ENCODE data around the gene VGLL4. TPM values are rescaled to one million over a fixed set of nuclear protein-coding genes. Genes with fewer than 3 reads are reported as not detected.
"Not testable (repeated sequence)": the region's sequence is repeated elsewhere in the genome, so short reads cannot be mapped to it uniquely, and the experiment has no call there.

VGLL4 gene
- total and polyA plus RNA-seq, 5 experiments from 2014 or later: 19.3 to 31.3 (median 25.7) TPM

DNA sequence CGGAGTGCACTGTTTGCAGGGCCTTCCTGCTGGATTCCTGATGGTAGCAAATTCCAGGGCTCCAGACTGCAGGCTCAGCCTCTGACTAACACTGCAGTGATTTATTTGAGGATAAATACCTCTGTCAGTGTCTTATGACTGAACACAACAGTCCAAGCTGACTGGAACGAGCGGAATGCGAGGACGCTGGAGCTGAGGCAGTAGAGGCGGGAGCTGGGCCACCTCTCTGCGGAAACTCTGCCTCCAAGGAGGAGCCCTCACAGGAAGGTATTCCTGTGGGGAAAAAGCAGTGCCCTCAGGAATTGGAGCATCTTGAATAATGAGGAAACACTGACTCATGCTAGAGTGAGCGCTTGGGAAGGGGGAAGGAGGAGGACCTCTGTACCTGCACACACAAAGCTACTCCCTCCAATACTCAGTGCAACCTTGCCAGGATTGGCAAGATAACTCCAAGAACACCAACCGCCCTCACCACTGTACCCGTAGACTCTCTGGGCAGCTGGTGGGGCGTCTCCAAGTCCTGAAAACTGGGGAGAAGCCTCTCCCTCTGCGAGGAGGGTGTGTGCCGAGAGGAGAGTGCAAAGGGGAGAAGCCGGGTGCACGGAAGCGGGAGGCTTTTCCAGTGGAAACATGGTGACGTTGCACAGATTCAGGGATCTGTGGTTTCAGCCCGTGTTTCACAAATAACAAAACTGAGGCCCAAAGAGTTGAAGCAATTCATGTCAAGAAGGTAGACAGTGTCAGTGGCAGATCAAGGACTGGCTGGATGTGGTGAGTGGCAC lies 43.0 kb downstream of the VGLL4 start:
- Mint-ChIP-seq H3K4me1 (peaks cover 20 to 45% (median 34%) of the 10 kb centered on the region in 4 donors), H3K9me3 (no peaks in the 10 kb centered on the region), H3K4me3 (no peak overlapping the region), H3K27me3 (no peaks in the 10 kb centered on the region), H3K27ac (peak overlapping the region in 4 of 10 donors; percentile 35 to 85 (median 69)), H3K36me3 (peaks cover 8 to 55% (median 41%) of the 10 kb centered on the region in 3 donors)
- no peak for DNase-seq
- POLR2A ChIA-PET: no interaction called here
- ATAC-seq: no peak

DNA sequence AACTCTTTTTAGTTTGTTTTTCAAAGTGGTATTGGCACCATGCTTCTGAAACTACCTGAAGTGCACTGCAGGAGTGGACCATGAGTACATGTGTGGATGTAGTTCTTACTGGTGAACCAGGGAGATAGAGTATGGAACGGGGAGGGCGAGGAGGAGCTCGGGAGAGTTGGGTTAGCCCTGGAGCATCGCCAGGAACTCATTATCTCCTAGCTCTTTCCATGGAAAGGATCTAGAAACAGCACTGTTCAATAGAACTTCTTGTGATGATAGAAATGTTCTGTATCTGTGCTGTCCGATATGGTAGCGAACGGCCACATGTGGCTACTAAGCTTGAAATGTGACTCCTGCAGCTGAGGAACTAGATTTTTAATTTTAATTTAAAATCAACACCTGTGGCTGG lies 47.3 kb downstream of the VGLL4 start:
- Mint-ChIP-seq H3K9me3 (no peaks in the 10 kb centered on the region), H3K27ac (no peak overlapping the region), H3K4me3 (no peak overlapping the region), H3K36me3 (peaks cover 8 to 67% (median 44%) of the 10 kb centered on the region in 3 donors), H3K27me3 (no peaks in the 10 kb centered on the region), H3K4me1 (peaks cover 25 to 44% (median 32%) of the 10 kb centered on the region in 4 donors)
- POLR2A ChIA-PET: no interaction called here
- DNase-seq (no peak), ATAC-seq (no peak)

DNA sequence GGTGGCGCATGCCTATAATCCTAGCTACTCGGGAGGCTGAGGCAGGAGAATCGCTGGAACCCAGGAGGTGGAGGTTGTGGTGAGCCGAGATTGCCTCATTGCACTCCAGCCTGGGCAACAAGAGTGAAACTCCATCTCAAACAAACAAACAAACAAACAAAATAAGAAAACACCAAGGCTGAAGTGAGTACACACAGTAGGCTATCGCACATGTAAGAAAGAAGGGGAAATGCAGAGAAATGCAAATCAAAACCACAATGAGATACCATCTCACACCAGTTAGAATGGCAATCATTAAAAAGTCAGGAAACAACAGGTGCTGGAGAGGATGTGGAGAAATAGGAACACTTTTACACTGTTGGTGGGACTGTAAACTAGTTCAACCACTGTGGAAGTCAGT lies 48.7 kb downstream of the VGLL4 start:
- DNase-seq, H3K9me3 Mint-ChIP-seq, POLR2A ChIA-PET, H3K27me3 Mint-ChIP-seq, ATAC-seq, H3K4me3 Mint-ChIP-seq: not testable (repeated sequence)
- peaks cover 26 to 53% (median 38%) of the 10 kb centered on the region in 4 donors for H3K4me1 Mint-ChIP-seq
- peak overlapping the region in 2 of 10 donors; percentile 33 to 63 for H3K27ac Mint-ChIP-seq
- H3K36me3 Mint-ChIP-seq: peaks cover 5 to 58% (median 30%) of the 10 kb centered on the region in 3 donors

DNA sequence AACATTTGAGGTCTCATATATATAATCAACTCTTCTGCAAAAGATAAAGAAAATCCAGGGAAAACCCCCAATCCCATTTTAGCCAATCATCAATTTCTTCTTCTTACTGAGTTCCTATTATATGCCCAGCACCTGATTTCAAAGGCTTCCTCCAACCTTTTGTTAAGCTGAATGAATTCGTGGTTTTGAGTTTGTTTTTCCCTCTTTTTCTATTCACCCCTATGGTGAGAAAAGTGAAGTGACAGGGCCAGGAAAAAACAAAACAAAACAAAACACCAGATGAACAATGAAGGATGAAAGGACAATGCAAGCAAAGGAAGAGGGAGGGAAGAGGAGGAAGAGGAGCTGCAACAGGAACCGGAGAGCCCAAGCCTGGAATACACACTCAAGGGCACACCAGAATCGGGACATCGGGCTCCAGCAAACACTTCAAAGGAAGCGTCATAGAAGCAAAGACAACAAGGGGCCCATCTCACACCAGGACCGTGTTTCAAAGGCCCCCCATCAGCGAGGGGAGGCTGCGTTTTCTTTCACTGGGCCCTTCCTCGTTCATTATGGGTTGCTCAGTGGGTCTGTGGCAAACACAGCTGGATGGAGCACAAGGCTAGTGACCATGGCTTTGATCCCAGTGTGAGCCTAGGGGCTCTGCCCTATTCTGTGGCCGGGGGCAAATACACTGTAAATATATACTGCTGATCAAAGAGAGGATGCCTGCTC lies 50.2 kb downstream of the VGLL4 start:
- ATAC-seq (no peak), DNase-seq (no peak)
- no peaks in the 10 kb centered on the region for H3K27me3 Mint-ChIP-seq
- peaks cover 3 to 50% (median 26%) of the 10 kb centered on the region in 3 donors for H3K36me3 Mint-ChIP-seq
- H3K4me3 Mint-ChIP-seq: peak overlapping the region in 1 of 10 donors; percentile 10
- peaks cover 32 to 65% (median 44%) of the 10 kb centered on the region in 4 donors for H3K4me1 Mint-ChIP-seq
- no peaks in the 10 kb centered on the region for H3K9me3 Mint-ChIP-seq
- peak overlapping the region in 5 of 10 donors; percentile 7 to 66 (median 40) for H3K27ac Mint-ChIP-seq
- POLR2A ChIA-PET: no interaction called here

DNA sequence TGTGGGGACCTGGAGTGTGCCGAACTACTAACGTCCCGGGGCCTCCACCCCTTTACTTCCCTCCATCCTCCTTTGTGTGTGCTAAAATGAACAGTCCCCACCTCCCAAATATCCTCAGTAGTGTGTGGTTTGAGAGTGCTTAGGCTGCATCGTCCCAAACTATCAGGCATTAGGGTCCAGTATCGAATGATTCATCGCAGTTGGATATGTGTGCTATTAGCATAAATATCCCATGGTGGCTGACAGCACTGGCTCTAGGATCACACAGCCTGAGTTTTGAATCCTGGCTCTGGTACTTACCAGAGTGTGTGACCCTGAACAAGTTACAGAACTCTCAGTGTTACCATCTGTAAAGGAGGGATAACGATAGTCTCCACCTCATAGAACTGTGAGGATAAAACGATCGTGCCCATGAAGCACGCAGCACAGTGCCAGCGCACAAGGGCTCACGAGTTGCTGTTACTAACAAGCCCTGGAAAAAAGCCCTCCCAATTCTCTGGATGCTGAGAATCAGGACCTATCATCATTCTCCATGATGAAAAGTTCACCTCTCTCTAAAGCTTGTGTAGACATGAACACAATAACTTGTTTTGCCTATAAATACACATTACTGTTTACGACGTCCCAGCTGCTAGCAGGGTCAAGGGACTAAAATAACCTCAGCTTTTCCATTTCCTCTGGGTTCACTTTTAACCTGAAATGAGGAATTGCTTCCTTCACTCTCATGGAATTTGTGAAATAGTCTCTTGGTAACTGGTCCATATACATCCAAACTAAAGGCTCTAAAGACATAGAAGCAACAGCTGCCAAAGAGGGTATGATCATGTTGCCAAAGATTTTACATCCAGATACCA lies 51.0 kb downstream of the VGLL4 start:
- Mint-ChIP-seq H3K27ac (peak overlapping the region in 7 of 10 donors; percentile 3 to 67 (median 58)), H3K4me1 (peaks cover 37 to 66% (median 50%) of the 10 kb centered on the region in 4 donors)

DNA sequence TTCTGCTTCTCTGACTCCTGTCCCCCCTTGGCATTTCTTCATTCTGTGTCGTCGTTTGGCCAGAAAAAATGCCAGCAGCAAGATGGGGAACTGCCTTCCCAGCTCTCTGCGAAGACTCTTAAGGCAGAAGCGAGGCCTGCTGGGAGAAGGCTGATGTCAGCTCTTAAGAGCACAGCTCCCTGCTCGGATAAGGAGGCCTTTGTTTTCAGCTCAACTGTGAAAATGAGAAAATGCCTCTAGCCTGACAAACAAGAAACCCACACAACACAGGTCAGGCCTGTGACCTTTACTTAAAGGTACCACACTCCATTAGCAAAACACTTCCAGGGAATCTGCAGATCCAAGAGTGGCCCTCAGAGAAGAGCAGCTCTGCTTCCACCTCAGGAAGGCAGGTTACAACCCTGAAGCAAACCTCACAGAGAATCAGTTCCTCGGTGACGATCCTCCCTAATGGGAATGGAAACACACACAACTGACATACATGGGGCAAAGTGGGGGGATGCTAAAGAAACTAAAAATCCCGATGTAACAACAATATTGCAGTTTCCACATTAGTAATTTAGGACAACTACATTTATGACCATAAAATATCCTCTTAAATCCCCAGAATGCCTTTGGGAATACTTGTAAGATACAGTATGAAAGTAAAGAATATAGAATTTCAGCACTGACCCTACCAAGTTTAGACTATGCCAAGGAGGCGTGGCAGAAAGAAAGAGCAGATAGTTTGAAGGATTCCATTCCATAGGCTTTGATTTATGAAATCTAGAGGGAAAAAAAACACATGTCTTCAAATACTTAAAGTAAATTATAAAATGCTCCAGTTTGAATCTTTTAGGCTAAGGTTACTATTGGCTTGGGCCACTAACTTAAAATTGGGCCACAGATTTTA lies 52.1 kb downstream of the VGLL4 start:
- H3K9me3 Mint-ChIP-seq: no peaks in the 10 kb centered on the region
- ATAC-seq (no peak), DNase-seq (no peak)
- H3K27me3 Mint-ChIP-seq: no peaks in the 10 kb centered on the region
- H3K4me1 Mint-ChIP-seq: peaks cover 39 to 73% (median 53%) of the 10 kb centered on the region in 4 donors
- POLR2A ChIA-PET: no interaction called here
- peaks cover 3 to 40% (median 22%) of the 10 kb centered on the region in 3 donors for H3K36me3 Mint-ChIP-seq
- peak overlapping the region in 5 of 10 donors; percentile 6 to 37 (median 11) for H3K27ac Mint-ChIP-seq
- H3K4me3 Mint-ChIP-seq: no peak overlapping the region

More for the DNA sequence above, 51.0 kb downstream of the VGLL4 start:
- peaks cover 3 to 42% (median 26%) of the 10 kb centered on the region in 3 donors for H3K36me3 Mint-ChIP-seq
- H3K9me3 Mint-ChIP-seq: no peaks in the 10 kb centered on the region
- H3K27me3 Mint-ChIP-seq: no peaks in the 10 kb centered on the region
- no peak overlapping the region for H3K4me3 Mint-ChIP-seq
- DNase-seq (no peak), ATAC-seq (no peak)
- POLR2A ChIA-PET: no interaction called here

DNA sequence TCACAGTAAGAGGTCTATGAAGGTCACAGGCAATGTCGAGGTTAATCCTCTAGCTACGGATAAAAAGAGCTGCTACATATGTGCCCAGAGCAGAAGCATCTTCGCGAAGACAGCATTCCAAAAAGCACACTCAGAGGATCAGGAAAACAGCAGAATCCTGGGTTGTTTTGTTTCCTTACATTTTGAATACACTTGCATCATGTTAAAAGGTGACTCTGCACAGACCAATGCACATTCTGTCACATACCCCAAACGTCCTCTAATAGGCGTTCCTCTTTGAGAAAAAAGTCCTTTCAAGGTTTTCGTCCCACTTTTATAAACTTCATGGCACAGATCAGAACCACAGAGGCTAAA lies 52.7 kb downstream of the VGLL4 start:
- POLR2A ChIA-PET: no interaction called here
- ATAC-seq (no peak), DNase-seq (no peak)
- Mint-ChIP-seq H3K27ac (peak overlapping the region in 3 of 10 donors; percentile 1 to 15 (median 9)), H3K36me3 (peaks cover 0 to 39% (median 18%) of the 10 kb centered on the region in 3 donors), H3K27me3 (no peaks in the 10 kb centered on the region), H3K9me3 (no peaks in the 10 kb centered on the region), H3K4me1 (peaks cover 43 to 77% (median 57%) of the 10 kb centered on the region in 4 donors), H3K4me3 (no peak overlapping the region)

DNA sequence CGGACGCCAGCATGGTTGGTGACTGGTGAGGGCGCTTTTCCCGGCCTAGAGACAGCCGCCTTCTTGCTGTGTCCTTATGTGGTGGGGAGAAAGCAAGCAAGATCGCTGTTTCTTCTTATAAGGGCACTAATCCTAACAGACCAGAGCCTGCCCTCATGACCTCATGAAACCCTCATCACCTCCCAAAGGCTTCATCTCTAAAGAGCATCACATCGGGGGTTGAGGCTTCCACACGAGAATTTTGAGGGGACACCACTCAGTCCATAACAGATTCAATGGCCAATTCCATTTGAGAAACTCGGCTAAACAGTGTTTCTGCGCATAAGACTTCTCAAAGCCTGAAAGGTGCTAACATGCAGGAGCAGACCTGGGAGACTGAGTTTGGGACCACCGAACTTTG lies 54.0 kb downstream of the VGLL4 start:
- Mint-ChIP-seq H3K9me3 (no peaks in the 10 kb centered on the region), H3K27ac (peak overlapping the region in 3 of 10 donors; percentile 4 to 21 (median 10)), H3K36me3 (peaks cover 0 to 32% (median 14%) of the 10 kb centered on the region in 3 donors), H3K4me3 (no peak overlapping the region), H3K4me1 (peaks cover 44 to 81% (median 65%) of the 10 kb centered on the region in 4 donors), H3K27me3 (no peaks in the 10 kb centered on the region)
- POLR2A ChIA-PET: interaction anchor here (0.7 kb wide), 1 partner anchor 82 kb away, joined by 3 read pairs; no protein-coding TSS in a partner anchor
- no peak for ATAC-seq
- no peak for DNase-seq

DNA sequence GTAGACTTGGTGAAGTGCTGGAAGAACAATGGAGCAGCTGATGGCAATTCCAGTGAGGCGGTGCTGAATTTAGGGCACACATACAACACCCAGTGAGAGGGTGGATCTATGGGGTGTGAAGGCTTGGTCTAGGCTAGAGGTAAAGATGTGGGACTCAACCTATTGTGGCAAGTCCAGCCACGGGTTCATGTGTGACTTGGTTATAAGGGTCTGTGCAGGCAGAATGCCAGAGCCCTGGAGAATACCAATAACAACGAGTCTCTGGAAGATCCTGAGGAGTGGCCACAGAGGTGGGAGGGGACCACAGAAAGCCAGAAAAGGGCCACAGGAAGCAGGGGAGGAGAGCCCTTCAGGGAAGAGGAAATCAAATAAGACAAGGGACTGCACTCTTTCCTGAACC lies 55.0 kb downstream of the VGLL4 start:
- no peak for ATAC-seq
- POLR2A ChIA-PET: no interaction called here

DNA sequence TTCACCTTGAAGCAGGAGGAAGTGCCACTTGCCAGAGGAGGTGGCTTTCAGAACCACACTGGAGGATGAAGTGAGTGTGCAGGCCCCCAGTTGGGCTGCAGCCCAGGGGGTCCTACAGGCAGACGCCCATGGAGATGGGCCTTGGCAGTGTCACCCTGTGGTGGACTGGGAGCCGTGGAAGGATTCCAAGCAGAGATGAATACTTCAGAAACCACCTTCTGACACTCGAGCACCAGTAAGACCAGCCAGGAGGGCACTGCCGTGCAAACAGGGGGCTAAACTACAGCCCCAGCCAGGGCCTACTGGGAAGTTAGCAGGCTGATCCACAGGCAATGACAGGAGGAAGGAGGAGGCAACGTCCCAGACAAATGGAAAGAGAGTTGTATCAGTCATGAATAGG lies 55.4 kb downstream of the VGLL4 start:
- DNase-seq: no peak
- Mint-ChIP-seq H3K36me3 (peaks cover 0 to 25% (median 12%) of the 10 kb centered on the region in 3 donors), H3K27me3 (no peaks in the 10 kb centered on the region), H3K27ac (peak overlapping the region in 7 of 10 donors; percentile 8 to 90 (median 65)), H3K4me1 (peaks cover 48 to 89% (median 68%) of the 10 kb centered on the region in 4 donors), H3K4me3 (peak overlapping the region in 1 of 10 donors; percentile 55), H3K9me3 (no peaks in the 10 kb centered on the region)
- POLR2A ChIA-PET: no interaction called here
- no peak for ATAC-seq

More for the DNA sequence above, 55.0 kb downstream of the VGLL4 start:
- no peak for DNase-seq
- Mint-ChIP-seq H3K36me3 (peaks cover 0 to 27% (median 12%) of the 10 kb centered on the region in 3 donors), H3K4me3 (peak overlapping the region in 2 of 10 donors; percentile 13 to 55), H3K4me1 (peaks cover 48 to 89% (median 67%) of the 10 kb centered on the region in 4 donors), H3K9me3 (no peaks in the 10 kb centered on the region), H3K27me3 (no peaks in the 10 kb centered on the region), H3K27ac (peak overlapping the region; percentile 8 to 90 (median 61))

DNA sequence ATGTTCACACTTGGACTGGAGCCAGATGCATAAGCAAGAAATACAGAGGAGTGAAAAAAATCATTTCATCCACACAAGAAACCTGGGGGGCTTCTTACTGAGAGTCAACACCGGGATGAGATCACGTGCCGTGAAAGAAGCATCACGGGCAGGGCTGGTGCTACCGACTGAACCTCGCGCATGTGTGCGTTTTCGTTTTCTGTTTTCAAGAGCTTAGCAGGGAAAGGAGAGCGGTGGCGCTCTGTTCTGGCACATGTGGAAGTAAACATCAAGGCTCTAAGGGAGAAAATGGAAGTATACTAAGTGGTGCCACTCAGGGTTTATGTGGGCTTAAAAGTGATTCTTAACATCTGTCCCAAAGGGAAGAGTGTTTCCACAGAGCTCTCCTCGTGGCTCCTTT lies 55.9 kb downstream of the VGLL4 start:
- no peak for DNase-seq
- no peaks in the 10 kb centered on the region for H3K9me3 Mint-ChIP-seq
- peaks cover 0 to 20% (median 12%) of the 10 kb centered on the region in 3 donors for H3K36me3 Mint-ChIP-seq
- H3K4me3 Mint-ChIP-seq: no peak overlapping the region
- peaks cover 49 to 89% (median 69%) of the 10 kb centered on the region in 4 donors for H3K4me1 Mint-ChIP-seq
- no peak for ATAC-seq
- POLR2A ChIA-PET: no interaction called here
- H3K27ac Mint-ChIP-seq: peak overlapping the region in 7 of 10 donors; percentile 8 to 90 (median 41)
- H3K27me3 Mint-ChIP-seq: no peaks in the 10 kb centered on the region

All from naive thymus-derived CD8-positive, alpha-beta T cell (primary cell).